GM23338 (cell line): ENCODE measurements around the gene RASAL3.

Source experiments
- CREB1 ChIP-seq: fragments of 250-450 bp; sonication (Bioruptor Pico); IDR thresholded peaks from 2 replicates; pipeline ENCODE4 v1.5.0; 2020; ENCODE audit warnings: low read depth, mild to moderate bottlenecking, moderate library complexity
- ETS1 ChIP-seq: IDR thresholded peaks from 2 replicates; pipeline ENCODE4 v1.6.1; 2016; ENCODE audit warnings: antibody characterized with exemption
- EZH2 ChIP-seq: fragments of 200-600 bp; sonication (generic); IDR thresholded peaks from one replicate; pipeline ENCODE4 v1.8.0; 2017; ENCODE audit warnings: antibody characterized with exemption, mild to moderate bottlenecking, low read depth; ENCODE audit not compliant: unreplicated experiment
- EZH2phosphoT487 ChIP-seq: fragments of 200-600 bp; sonication (generic); IDR thresholded peaks from one replicate; pipeline ENCODE4 v1.8.1; 2018; ENCODE audit warnings: antibody characterized with exemption; ENCODE audit not compliant: unreplicated experiment
- JUNB ChIP-seq: IDR thresholded peaks from one replicate; pipeline ENCODE4 v1.6.1; 2016; ENCODE audit warnings: antibody characterized with exemption; ENCODE audit not compliant: unreplicated experiment
- NANOG ChIP-seq: IDR thresholded peaks from 2 replicates; pipeline ENCODE4 v1.6.1; 2016; ENCODE audit warnings: antibody characterized with exemption, borderline replicate concordance
- POLR2AphosphoS5 ChIP-seq: IDR thresholded peaks from 2 replicates; pipeline ENCODE4 v1.6.1; 2016; ENCODE audit warnings: antibody characterized with exemption, low read depth
- REST ChIP-seq: IDR thresholded peaks from one replicate; pipeline ENCODE4 v1.6.1; 2018; ENCODE audit warnings: antibody characterized with exemption; ENCODE audit not compliant: unreplicated experiment
- STAT1 ChIP-seq: IDR thresholded peaks from one replicate; pipeline ENCODE4 v1.6.1; 2016; ENCODE audit warnings: antibody characterized with exemption; ENCODE audit not compliant: unreplicated experiment
- ZNF114 ChIP-seq: fragments of 250-450 bp; sonication (Bioruptor Pico); IDR thresholded peaks from 2 replicates; pipeline ENCODE4 v1.5.0; 2020; ENCODE audit warnings: mild to moderate bottlenecking, moderate library complexity
- ZNF331 ChIP-seq: fragments of 250-450 bp; sonication (Bioruptor Pico); IDR thresholded peaks from 2 replicates; pipeline ENCODE4 v1.5.0; 2020; ENCODE audit warnings: low read depth, mild to moderate bottlenecking, moderate library complexity
- ZNF462 ChIP-seq: fragments of 250-450 bp; sonication (Bioruptor Pico); IDR thresholded peaks from 2 replicates; pipeline ENCODE4 v1.5.0; 2020; ENCODE audit warnings: mild to moderate bottlenecking, moderate library complexity
- TF ChIP-seq, protein P1 (sequence below), 2 experiments: fragments of 200-600 bp in 1 of 2; sonication (generic) in 1 of 2; conservative IDR thresholded peaks; 2 replicates each; pipeline versions ENCODE4 v1.5.1 to v1.6.1; 2016 to 2017; ENCODE audit warnings: antibody characterized with exemption in 2 of 2, low read depth in 2 of 2, mild to moderate bottlenecking in 2 of 2, moderate library complexity in 1 of 2

DNA sequence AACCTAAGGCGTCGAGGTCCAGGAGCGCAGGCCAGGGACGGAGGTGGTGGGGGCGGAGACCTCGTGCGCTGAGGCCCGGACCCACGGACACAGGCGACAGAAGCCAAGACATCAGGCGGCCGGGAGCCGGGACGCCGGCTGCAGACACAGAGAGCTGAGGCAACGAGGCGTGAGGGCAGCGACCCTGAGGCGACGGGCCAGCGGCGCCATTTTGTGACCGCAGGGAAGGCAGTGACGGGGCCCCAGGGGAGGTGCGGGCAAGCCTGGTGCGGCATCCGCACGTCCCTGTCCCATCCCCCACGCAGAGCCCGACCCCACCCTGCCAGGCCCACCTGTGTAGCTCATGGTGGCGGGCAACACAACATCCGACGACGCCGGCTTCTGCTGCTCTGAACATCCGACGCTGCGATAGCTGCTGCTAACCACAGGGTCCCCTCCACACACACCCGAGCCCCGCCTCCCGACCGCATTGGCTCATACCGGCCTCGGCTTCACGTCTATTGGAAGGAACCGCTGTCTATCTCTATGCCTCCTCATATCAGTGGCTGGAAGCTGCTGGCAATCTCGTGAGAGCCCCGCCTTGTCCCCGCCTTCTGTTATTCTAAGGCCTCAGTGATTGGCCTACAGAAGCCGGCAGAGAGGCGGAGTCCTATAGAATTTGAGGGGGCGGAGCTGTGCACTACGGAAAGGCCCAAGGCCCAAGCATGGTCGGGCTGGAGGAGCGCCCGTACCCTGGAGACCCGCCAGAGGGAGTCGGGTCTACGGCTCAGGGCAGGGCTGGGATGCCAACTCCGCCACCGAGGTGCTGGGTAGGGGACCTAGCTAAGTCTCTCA, 45.5 kb downstream of the RASAL3 start, which contains the start of gene AKAP8L:
- TF ChIP-seq ZNF331 (CRISPR knock-in tag) (no peak), POLR2AphosphoS5 (peak; percentile 89), EZH2 (no peak), STAT1 (no peak), EZH2phosphoT487 (no peak), JUNB (no peak), CREB1 (CRISPR knock-in tag) (peak; percentile 72; the same call in 1 of the 2 replicates), REST (peak; percentile 17), ZNF114 (no peak), NANOG (no peak), ETS1 (peak; percentile 45), ZNF462 (CRISPR knock-in tag) (no peak)
- TF ChIP-seq, protein P1, sequence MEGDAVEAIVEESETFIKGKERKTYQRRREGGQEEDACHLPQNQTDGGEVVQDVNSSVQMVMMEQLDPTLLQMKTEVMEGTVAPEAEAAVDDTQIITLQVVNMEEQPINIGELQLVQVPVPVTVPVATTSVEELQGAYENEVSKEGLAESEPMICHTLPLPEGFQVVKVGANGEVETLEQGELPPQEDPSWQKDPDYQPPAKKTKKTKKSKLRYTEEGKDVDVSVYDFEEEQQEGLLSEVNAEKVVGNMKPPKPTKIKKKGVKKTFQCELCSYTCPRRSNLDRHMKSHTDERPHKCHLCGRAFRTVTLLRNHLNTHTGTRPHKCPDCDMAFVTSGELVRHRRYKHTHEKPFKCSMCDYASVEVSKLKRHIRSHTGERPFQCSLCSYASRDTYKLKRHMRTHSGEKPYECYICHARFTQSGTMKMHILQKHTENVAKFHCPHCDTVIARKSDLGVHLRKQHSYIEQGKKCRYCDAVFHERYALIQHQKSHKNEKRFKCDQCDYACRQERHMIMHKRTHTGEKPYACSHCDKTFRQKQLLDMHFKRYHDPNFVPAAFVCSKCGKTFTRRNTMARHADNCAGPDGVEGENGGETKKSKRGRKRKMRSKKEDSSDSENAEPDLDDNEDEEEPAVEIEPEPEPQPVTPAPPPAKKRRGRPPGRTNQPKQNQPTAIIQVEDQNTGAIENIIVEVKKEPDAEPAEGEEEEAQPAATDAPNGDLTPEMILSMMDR (conservative IDR thresholded peaks at IDR 0.05; ENCODE audit: low read depth in 2 of 2), result peak; percentile 62 to 75
